NCI-H2029 treated with DMSO at 0.1 percent for 48 hours (cell line): ENCODE data around the gene TMEM72.

ENCODE experiments used
- DNase-seq: peaks from one replicate; lab custom pipeline; 2025; lab: John Stamatoyannopoulos, UW

The TMEM72 gene

DNA sequence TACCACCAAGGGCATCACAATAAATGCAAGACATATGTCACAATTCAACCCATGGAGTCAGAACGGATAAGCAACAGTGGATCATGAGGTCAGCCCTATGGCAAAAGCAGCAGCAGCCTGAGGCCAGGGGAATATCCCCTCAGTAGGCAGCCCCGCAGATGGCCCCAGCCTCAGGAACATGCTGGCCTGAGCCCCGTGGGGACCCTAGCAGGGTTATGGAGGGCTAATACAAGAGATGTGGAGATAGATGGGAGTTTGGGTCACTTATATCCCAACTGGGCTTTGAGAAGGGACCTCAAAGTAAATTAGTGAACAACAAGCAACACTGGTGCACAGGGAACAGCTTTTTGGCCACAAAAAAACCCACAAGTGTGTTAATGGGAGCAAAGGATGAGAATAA is 9.1 kb downstream of the TMEM72 start:
- DNase-seq, result no peak

DNA sequence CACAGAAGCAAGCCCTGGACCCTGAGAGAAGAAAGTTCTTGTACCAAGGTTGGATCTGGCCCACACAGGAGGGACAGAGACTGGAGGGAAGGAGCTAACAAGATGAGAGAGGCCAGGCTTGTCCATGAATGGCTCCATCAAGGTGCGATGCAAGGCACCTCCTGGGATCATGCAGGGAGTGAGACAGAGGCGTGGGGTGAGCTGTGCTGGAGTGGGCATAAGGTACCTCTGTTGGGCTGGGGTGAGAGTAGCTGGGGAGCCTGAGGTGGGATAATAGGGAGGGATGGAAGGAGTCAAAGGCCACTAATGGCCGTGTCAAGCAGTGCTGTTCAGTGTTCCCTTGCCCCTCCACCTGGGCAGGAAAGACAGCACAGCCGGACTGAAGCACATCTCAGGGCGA is 9.9 kb downstream of the TMEM72 start:
- DNase-seq, result no peak

- DNase-seq, result no peak
Observed at GRCh38 chr10:44921506-44921905, 10.4 kb downstream of the TMEM72 start.

DNA sequence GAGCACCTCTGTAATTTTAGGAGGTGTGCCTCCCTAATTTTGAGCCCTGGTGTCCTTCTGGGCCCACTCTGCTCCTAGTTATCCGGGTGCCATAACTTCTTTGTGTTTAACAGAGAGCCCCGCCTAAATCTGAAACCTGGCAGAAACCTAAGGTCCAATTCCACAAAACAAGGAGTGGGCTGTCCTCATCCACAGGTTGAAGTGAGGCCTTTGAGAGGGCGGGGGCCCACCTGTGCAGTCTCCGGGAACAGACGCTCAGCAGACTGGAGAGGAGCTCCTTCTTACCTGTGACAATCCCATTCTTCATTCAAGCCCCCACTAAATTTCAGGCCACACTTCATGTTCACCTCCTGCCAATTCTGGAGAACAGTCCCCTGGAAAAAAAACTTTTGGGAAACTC is 10.9 kb downstream of the TMEM72 start:
- no peak for DNase-seq

DNA sequence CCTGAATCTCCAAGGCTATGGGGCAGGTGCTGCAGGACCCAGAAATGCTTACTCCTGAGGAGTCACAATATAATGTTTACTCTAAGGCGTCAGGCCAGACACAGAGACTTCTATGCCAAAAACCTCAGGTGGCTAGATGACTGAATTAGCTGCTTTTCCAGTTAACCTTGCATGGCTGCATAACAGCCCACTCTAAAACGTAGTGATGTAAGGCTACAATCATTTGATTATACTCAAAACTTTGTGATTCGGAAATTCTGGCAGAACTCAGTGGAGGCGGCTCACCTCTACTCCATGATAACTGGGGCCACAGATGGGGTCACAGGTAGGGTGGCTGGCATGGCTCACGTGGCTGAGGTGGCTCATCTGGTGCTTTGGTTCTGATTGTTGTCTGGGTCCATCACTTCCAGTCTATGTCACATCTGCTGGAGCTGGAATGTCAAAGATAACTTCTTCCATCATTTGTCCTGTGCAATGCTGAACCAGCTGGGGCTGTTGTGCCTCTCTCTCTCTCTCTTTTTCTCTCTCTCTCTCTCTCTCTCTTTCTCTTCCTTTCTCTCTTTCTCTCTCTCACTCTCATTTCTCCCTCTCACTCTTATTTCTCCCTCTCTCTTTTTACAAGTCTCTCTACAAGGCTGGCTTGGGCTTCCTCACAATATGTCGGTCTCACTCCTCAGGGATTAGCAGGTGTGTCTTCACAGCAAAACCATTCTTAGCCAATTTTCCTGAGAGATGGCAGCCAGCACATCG is 11.8 kb downstream of the TMEM72 start:
- no peak for DNase-seq

GRCh38 chr10:44923611-44924010 is 12.5 kb downstream of the TMEM72 start:
- DNase-seq, result no peak

DNA sequence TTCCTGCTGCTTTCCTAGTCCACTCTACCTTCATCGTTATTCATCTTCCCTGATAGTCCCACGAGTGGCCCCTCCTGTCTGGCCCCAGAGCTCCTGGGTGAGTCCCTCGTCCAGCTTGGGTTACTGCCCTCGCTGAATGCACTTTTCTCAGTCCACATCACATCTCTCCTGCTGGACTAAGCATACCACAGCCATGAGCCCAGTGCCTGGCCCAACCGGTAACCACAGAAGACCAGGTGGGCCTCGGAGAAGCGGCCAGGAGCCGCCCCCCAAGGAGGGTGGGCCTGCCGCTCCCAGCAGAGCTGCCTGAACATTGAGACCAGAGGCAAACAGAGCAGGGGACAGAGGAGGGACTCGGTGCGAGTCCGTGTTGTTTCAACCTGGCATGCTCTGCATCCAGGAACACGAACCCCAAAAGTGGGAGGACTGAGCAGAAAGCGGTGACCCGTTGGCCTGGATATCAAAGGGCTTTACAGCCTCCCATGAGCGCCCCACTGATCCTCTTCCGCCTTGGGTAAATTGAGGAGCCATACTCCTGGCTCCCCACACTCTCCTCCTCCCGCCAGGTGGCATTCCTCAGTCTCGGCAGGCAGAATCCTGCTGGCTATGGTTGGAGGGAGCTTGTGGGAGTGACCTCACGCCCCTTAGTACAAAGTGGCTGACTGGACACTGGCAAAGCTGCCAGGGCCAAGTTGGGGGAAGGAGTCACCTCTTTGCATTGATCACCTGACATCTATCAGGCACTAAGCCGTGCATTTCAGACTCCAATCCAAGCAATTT is 13.3 kb downstream of the TMEM72 start:
- no peak for DNase-seq

- DNase-seq, result no peak
Observed at GRCh38 chr10:44925224-44925623, 14.1 kb downstream of the TMEM72 start.

GRCh38 chr10:44925811-44926750 is 14.9 kb downstream of the TMEM72 start:
- DNase-seq, result no peak

DNA sequence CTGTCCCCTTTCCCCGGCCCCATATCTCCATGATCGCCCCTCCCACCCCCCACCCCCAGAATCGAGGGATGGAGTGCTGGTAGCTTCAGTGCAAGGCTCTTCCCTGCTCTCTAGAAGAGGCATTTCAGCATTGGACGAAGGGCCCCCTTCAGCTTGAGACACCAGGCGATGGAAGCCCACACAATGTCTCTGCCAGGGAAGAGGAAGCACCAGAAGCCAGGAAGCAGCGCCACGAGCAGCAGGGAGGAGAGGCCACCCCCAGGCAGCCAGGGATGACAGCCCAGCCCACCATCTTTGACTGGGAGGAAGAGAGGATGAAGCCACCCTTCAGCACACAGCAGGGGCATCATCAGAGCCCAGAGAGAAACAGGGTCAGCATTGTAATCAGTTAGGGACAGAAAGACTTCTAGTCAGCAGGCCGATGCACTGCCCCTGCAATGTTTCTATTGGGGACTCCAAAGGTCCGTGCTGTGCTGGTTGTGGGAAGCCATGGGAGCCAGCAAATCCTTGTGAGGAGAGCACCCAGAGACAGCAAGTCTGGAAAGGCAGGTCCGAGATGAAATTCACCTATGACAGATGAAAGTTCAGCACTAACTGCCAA is 15.7 kb downstream of the TMEM72 start:
- no peak for DNase-seq

- no peak for DNase-seq
Observed at GRCh38 chr10:44927352-44927751, 16.2 kb downstream of the TMEM72 start.

DNA sequence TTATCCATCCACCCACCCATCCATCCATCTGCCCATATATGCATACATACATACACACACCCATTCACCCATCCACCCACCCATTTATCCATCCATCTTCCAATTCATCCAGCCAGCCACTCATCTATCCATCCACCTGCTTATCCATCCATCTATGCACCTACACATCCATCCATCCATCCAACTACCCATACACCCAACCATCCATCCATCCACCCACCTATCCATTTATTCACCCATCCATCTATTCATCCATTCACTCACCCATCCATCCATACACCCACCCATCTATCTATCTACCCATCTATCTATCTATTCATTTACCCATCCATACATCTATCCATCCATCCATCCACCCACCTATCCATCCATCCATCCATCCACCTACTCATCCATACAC is 17.3 kb downstream of the TMEM72 start:
- DNase-seq, result no peak

DNA sequence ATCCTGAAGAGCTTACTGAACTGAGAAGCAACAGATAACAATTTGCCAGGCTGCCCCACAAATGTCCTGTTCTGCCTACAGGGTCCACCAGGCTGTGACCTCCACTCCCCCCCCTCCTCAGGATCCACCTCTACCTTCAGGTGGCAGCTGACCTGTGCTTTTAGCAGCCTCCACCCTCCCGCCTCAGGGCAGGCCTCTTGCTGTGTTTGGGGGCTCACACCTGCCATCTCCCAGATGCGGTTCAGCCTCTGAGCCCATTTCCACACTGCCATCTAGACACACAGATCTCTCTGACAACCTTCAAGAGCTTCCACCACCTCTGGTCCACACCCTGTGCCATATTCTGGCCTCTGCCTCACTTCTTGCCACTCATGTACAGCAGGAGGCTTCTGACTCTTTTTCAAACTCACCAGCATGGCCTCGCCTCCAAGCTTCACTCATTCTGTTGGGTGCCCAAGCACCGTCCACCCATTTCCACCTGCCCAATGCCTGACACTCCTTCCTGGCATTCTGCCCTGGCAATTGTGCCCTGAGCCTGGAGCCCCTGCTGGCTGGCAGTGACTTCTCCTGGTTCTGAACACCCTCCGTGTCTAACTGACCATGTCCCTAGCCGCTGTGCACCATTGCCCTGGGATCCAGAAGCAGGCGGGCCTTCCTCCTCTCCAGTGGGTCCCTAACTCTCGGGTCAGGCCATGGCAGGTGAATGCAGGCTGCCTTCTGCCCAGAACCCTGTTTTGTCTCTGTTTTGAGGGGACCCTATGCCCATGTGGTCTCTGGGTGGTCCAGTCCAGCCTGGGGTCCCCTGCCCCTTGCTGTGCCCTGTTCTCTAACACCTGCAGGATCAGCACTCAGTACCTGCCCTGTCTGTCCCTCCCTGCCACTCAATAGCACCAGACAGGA is 18.5 kb downstream of the TMEM72 start:
- DNase-seq, result no peak

DNA sequence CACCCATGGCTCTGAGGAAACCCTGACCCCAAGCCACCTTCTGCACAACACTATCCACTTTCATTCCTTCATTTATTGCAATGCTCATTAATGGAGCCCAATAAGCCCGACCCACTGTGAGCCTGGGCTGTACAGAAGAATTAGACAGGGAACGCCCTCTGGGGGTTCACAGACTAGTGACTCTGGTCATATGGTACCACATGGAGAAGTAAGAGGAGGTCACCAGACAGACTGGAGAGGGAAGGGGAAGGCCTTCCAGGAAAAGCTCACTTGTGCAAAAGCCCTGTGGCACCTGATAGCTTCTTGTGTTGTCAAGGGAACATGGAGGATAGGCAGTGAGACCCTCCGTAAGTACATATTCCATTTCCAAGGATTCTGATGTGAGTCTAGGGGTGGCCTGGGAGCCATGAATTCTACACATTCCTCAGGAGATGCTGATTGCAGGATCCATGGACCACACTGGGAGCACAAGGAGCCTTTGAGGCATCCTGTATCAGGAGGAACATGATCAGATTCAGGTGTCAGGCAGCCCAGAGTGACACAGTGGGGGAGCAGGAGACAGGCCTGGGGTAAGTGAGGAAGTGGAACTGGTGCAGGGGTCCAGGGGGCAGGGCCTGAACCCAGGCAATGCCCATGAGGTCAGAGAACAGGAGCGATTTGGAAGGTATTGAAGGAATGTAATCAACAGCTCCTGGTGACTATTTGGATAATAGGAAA is 19.9 kb downstream of the TMEM72 start:
- no peak for DNase-seq

- no peak for DNase-seq
Observed at GRCh38 chr10:44931621-44932516, 20.7 kb downstream of the TMEM72 start.

- DNase-seq, result no peak
Observed at GRCh38 chr10:44932517-44933450, 21.6 kb downstream of the TMEM72 start.

GRCh38 chr10:44933451-44934321 is 22.5 kb downstream of the TMEM72 start:
- DNase-seq, result no peak
